HEK293 (cell line): ENCODE results near the gene JAK3.

Experiments
- CTCF ChIA-PET: fragments of 350-600 bp; formaldehyde crosslinking; extraction: SDS; loops from one replicate; lab custom pipeline; 2021; ENCODE audit warnings: antibody characterized with exemption; lab: Yijun Ruan, JAX
- POLR2A ChIA-PET: fragments of 300-600 bp; formaldehyde crosslinking; extraction: SDS; loops from one replicate; lab custom pipeline; 2020; ENCODE audit warnings: antibody characterized with exemption, inconsistent platforms; lab: Yijun Ruan, JAX
- H3K27ac ChIP-seq: fragments of 200-500 bp; sonication (Bioruptor generic); 2 replicates; pipeline ENCODE4 v1.5.1; 2014; ENCODE audit warnings: low read depth, low read length, control low read depth, inconsistent platforms; ENCODE audit errors: extremely low read depth
- H3K36me3 ChIP-seq, 2 experiments: fragments of 200-500 bp in 1 of 2; sonication (Bioruptor generic) in 1 of 2; 1 replicate in 1 of 2; 2 replicates in 1 of 2; pipeline ENCODE4 v1.5.1; 2014 to 2017; ENCODE audit warnings: inconsistent platforms in 2 of 2, low read length in 2 of 2; ENCODE audit not compliant: control insufficient read depth in 2 of 2, insufficient read depth in 1 of 2
- H3K4me1 ChIP-seq: fragments of 200-500 bp; sonication (Bioruptor generic); 2 replicates; pipeline ENCODE4 v1.5.1; 2014; ENCODE audit warnings: mild to moderate bottlenecking, low read length, inconsistent platforms; ENCODE audit not compliant: control insufficient read depth, insufficient read depth
- H3K4me3 ChIP-seq: 2 replicates; pipeline ENCODE4 v1.5.1; 2011; ENCODE audit warnings: low read depth, mild to moderate bottlenecking, control low read depth, low read length, moderate library complexity
- H3K9me3 ChIP-seq: fragments of 200-500 bp; sonication (Bioruptor generic); 2 replicates; pipeline ENCODE4 v1.5.1; 2014; ENCODE audit warnings: low read depth, low read length, inconsistent platforms; ENCODE audit not compliant: control insufficient read depth, insufficient read depth
- CTCF ChIP-seq: fragments of 450-650 bp; formaldehyde crosslinking; IDR thresholded peaks from 2 replicates; pipeline ENCODE4 v1.5.1; 2016; ENCODE audit warnings: missing biosample characterization, missing genetic modification characterization
- EGR2 ChIP-seq: fragments of 450-650 bp; formaldehyde crosslinking; IDR thresholded peaks from 2 replicates; pipeline ENCODE4 v1.5.1; 2016; ENCODE audit warnings: low read depth, missing biosample characterization, missing genetic modification characterization
- HOXC10 ChIP-seq: sonication (generic); formaldehyde crosslinking; IDR thresholded peaks from 2 replicates; pipeline ENCODE4 v1.8.1; 2023; ENCODE audit warnings: mild to moderate bottlenecking, missing genetic modification reagents
- KLF9 ChIP-seq: fragments of 450-650 bp; formaldehyde crosslinking; IDR thresholded peaks from 2 replicates; pipeline ENCODE4 v1.5.1; 2016; ENCODE audit warnings: missing biosample characterization, missing genetic modification characterization, low read depth
- OSR2 ChIP-seq: fragments of 450-650 bp; formaldehyde crosslinking; IDR thresholded peaks from 2 replicates; pipeline ENCODE4 v1.5.1; 2016; ENCODE audit warnings: missing biosample characterization, missing genetic modification characterization
- PRDM2 ChIP-seq: fragments of 450-650 bp; formaldehyde crosslinking; IDR thresholded peaks from 2 replicates; pipeline ENCODE4 v1.5.1; 2016; ENCODE audit warnings: missing biosample characterization, missing genetic modification characterization, borderline replicate concordance
- SP2 ChIP-seq: fragments of 450-650 bp; formaldehyde crosslinking; IDR thresholded peaks from 2 replicates; pipeline ENCODE4 v1.5.1; 2016; ENCODE audit warnings: missing biosample characterization, missing genetic modification characterization
- ZBTB17 ChIP-seq: fragments of 450-650 bp; formaldehyde crosslinking; IDR thresholded peaks from 2 replicates; pipeline ENCODE4 v1.5.1; 2016; ENCODE audit warnings: missing biosample characterization, missing genetic modification characterization
- ZBTB8A ChIP-seq: fragments of 450-650 bp; formaldehyde crosslinking; IDR thresholded peaks from 2 replicates; pipeline ENCODE4 v1.5.1; 2016; ENCODE audit warnings: missing biosample characterization, missing genetic modification characterization
- ZNF146 ChIP-seq: fragments of 450-650 bp; formaldehyde crosslinking; IDR thresholded peaks from 2 replicates; pipeline ENCODE4 v1.5.1; 2016; ENCODE audit warnings: missing biosample characterization, missing genetic modification characterization
- ZNF174 ChIP-seq: fragments of 450-650 bp; formaldehyde crosslinking; IDR thresholded peaks from 2 replicates; pipeline ENCODE4 v1.5.0; 2017; ENCODE audit warnings: missing biosample characterization, mild to moderate bottlenecking, missing genetic modification characterization
- ZNF311 ChIP-seq: fragments of 450-650 bp; formaldehyde crosslinking; IDR thresholded peaks from 2 replicates; pipeline ENCODE4 v1.5.1; 2017; ENCODE audit warnings: missing biosample characterization, missing genetic modification characterization, borderline replicate concordance
- ZNF391 ChIP-seq: fragments of 450-650 bp; formaldehyde crosslinking; IDR thresholded peaks from 2 replicates; pipeline ENCODE4 v1.5.1; 2016; ENCODE audit warnings: low read depth, missing biosample characterization, missing genetic modification characterization, borderline replicate concordance
- ZNF518A ChIP-seq: fragments of 450-650 bp; formaldehyde crosslinking; conservative IDR thresholded peaks from 2 replicates; pipeline ENCODE4 v1.5.1; 2016; ENCODE audit warnings: low read depth, missing biosample characterization, missing genetic modification characterization
- ZNF585B ChIP-seq: fragments of 450-650 bp; formaldehyde crosslinking; IDR thresholded peaks from 2 replicates; pipeline ENCODE4 v1.5.1; 2016; ENCODE audit warnings: missing biosample characterization, missing genetic modification characterization
- ZNF624 ChIP-seq: fragments of 450-650 bp; formaldehyde crosslinking; IDR thresholded peaks from 2 replicates; pipeline ENCODE4 v1.5.1; 2017; ENCODE audit warnings: missing biosample characterization, missing genetic modification characterization
- ZNF776 ChIP-seq: fragments of 450-650 bp; formaldehyde crosslinking; IDR thresholded peaks from 2 replicates; pipeline ENCODE4 v1.5.0; 2017; ENCODE audit warnings: missing biosample characterization, missing genetic modification characterization, borderline replicate concordance
- ZSCAN18 ChIP-seq: fragments of 450-650 bp; formaldehyde crosslinking; IDR thresholded peaks from 2 replicates; pipeline ENCODE4 v1.5.1; 2016; ENCODE audit warnings: missing biosample characterization, missing genetic modification characterization

JAK3 gene

GRCh38 chr19:17872251-17873001, 24.6 kb upstream of the JAK3 start:
- ChIA-PET POLR2A (interaction anchor here (1.2 kb wide), 1 partner anchor 13 kb away, joined by 3 read pairs; no protein-coding TSS in a partner anchor), CTCF (no interaction called here)
- Histone ChIP-seq H3K36me3 (no peaks in the 10 kb centered on the region), H3K9me3 (no peaks in the 10 kb centered on the region), H3K4me3 (no peak overlapping the region), H3K27ac (no peak overlapping the region), H3K4me1 (peaks cover 3% of the 10 kb centered on the region; the same call in 1 of the 2 replicates)
- no peak for TF ChIP-seq HOXC10 (CRISPR knock-in tag)
- no peak for TF ChIP-seq KLF9 (tag by site-specific recombination)
- TF ChIP-seq ZNF585B (tag by site-specific recombination) = no peak
- TF ChIP-seq ZSCAN18 (tag by site-specific recombination) = no peak
- TF ChIP-seq ZNF776 (tag by site-specific recombination) = no peak
- no peak for TF ChIP-seq ZNF146 (tag by site-specific recombination)
- no peak for TF ChIP-seq ZNF311 (tag by site-specific recombination)
- TF ChIP-seq CTCF (tag by site-specific recombination) = no peak
- TF ChIP-seq ZNF518A (tag by site-specific recombination) = no peak

- Histone ChIP-seq H3K4me3 (no peak within 1 kb of the TSS), H3K9me3 (no peaks in the 10 kb centered on the region), H3K4me1 (peaks cover 3% of the 10 kb centered on the region; the same call in 1 of the 2 replicates), H3K36me3 (no peaks in the 10 kb centered on the region), H3K27ac (no peak within 1 kb of the TSS)
- ChIA-PET POLR2A (interaction anchor here (1.0 to 1.2 kb wide), 2 partner anchors 13 to 61 kb away, joined by 3 to 5 read pairs; partner anchors contain the start of gene CCDC124), CTCF (interaction anchor here (0.6 to 2.5 kb wide), 6 partner anchors 12 to 125 kb away, joined by 3 to 22 read pairs (median 4); partner anchors contain the start of genes CCDC124 and RPL18A)
- TF ChIP-seq EGR2 (0 out of 2 replicates have a peak, but pooled peaks have one; percentile 8), ZNF391 (tag by site-specific recombination) (no peak), OSR2 (peak; percentile 61; the same call in 1 of the 2 replicates), PRDM2 (tag by site-specific recombination) (no peak), SP2 (tag by site-specific recombination) (peak; percentile 25), ZNF624 (no peak), ZBTB8A (tag by site-specific recombination) (no peak), ZNF174 (no peak), ZBTB17 (tag by site-specific recombination) (no peak)
Measured at GRCh38 chr19:17871878-17872250, 24.1 kb upstream of the JAK3 start, which contains the start of gene SLC5A5. Gene SLC5A5, plus strand, starts transcription at chr19:17871945. Its CDS starts 375 bp downstream, at chr19:17872320.
